BE2C (cell line): ENCODE results near the gene ADCY5.

Experiments used
- DNase-seq: peaks from one replicate; pipeline ENCODE4 v3.0.0-alpha.2; 2020
- H3K27me3 ChIP-seq: fragments of 250-450 bp; sonication (Bioruptor Pico); 2 replicates; pipeline ENCODE4 v1.5.1; 2020; ENCODE audit warnings: mild to moderate bottlenecking
- H3K36me3 ChIP-seq: fragments of 250-450 bp; sonication (Bioruptor Pico); 2 replicates; pipeline ENCODE4 v1.5.1; 2020; ENCODE audit warnings: mild to moderate bottlenecking
- H3K4me1 ChIP-seq: fragments of 250-450 bp; sonication (Bioruptor Pico); 2 replicates; pipeline ENCODE4 v1.5.1; 2020
- H3K4me3 ChIP-seq: 2 replicates; pipeline ENCODE4 v1.5.1; 2011; ENCODE audit warnings: low read depth, low read length
- H3K9me3 ChIP-seq: fragments of 250-450 bp; sonication (Bioruptor Pico); 2 replicates; pipeline ENCODE4 v1.5.1; 2020
- CTCF ChIP-seq: IDR thresholded peaks from 2 replicates; pipeline ENCODE4 v1.5.1; 2012; ENCODE audit warnings: mild to moderate bottlenecking, low read depth, low read length

The ADCY5 gene

GRCh38 chr3:123339302-123339701 is 109.6 kb downstream of the ADCY5 start:
- Histone ChIP-seq H3K36me3 (no peaks in the 10 kb centered on the region), H3K27me3 (no peaks in the 10 kb centered on the region), H3K4me1 (no peaks in the 10 kb centered on the region), H3K9me3 (no peaks in the 10 kb centered on the region), H3K4me3 (no peak overlapping the region)
- no peak for TF ChIP-seq CTCF
- DNase-seq = no peak

DNA sequence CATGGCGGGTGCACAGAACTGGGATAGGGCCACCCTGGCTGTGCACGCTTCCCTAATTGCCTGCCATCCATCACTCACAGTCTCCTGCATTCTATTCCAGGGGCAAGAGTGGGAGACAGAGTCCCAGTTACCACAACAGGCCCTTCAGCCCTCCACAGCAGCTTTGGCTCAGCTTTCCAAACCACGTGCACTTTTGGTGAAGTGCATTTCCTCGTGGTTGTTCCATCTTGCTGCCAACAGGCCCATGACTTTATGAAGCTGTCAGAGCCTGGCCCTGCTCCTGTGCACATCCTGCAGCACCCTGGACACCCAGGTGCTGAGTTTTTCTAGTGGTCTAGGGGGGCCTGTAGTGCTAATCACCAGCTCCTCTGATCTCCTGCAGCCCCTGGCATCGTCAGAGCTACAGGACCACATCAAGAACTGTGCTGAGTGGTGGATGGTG is 110.2 kb downstream of the ADCY5 start:
- Histone ChIP-seq H3K9me3 (no peaks in the 10 kb centered on the region), H3K4me1 (no peaks in the 10 kb centered on the region), H3K27me3 (no peaks in the 10 kb centered on the region), H3K36me3 (no peaks in the 10 kb centered on the region), H3K4me3 (no peak overlapping the region)
- TF ChIP-seq CTCF = no peak
- DNase-seq = no peak

DNA sequence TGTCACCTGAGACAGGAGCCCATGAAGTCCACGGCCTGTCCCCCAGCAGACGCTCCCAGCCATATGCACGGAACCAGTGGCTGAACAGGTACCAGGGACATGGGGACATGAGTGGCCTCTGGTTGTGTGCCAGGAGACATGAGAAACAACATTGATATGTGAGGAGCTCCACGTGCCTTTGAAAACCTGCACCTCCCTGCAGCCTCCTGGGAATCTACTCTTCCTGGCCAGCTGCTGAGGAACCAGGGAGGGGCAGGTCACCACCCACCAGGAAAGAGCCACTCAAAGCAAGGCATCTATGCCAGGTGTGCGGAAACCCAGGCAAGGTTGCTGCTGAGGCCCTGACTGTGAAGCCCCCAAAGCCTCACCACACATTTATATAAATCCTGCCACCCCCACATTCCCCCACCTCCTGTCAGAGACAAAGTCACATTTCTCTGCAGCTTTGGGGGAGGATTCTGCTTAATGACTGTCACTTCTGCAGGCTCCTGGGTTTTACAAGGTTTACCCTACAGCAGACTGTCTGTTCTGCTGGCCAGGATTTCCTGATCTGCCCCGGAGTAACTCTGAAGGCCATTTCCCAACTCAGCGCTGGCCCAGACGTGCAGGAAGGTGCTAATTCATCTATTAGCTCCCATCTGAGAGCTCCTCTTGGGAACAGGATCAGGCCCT is 110.8 kb downstream of the ADCY5 start:
- Histone ChIP-seq H3K27me3 (no peaks in the 10 kb centered on the region), H3K4me1 (no peaks in the 10 kb centered on the region), H3K9me3 (no peaks in the 10 kb centered on the region), H3K36me3 (no peaks in the 10 kb centered on the region), H3K4me3 (no peak overlapping the region)
- no peak for DNase-seq
- TF ChIP-seq CTCF = no peak

DNA sequence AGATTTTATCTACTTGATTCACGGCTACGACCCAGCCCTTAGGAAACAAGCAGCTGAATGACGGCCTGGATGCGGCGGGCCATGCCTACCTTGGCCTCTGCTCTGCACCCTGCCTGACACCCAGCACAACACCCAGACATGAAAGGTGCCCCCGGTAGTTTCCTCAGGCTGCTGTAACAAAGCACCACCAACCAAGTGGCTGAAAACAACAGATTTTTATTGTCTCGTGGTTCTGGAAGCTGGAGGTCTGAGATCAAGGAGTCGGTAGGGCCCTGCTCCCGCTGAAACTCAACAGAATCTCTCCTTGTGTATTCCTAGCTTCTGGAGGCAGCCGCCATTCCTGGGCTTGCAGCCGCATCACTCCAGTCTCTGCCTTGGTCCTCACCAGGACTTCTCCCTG is 111.7 kb downstream of the ADCY5 start:
- no peak for DNase-seq
- no peak overlapping the region for H3K4me3 ChIP-seq
- H3K27me3 ChIP-seq = no peaks in the 10 kb centered on the region
- no peak for TF ChIP-seq CTCF
- H3K36me3 ChIP-seq = no peaks in the 10 kb centered on the region
- H3K9me3 ChIP-seq = no peaks in the 10 kb centered on the region
- no peaks in the 10 kb centered on the region for H3K4me1 ChIP-seq

DNA sequence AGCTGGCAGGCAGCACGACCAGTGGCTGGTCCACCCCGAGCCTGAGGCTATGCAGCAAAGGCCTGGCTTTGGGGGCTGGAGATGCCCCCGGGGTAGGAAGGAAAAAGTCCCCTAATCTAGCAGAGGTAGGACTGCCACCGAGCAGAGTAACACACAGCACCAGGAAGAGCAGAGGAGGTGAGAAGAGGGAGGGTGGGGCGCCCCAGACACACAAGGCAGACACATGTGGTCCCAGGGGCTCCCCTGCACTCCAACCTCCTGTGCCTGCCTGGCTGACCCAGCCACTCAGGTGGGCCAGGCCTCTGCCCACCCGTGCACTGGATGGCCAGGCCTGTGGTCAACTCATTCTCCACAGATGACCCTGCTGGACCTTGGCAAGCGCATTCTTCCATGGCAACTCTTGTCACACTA is 112.4 kb downstream of the ADCY5 start:
- Histone ChIP-seq H3K9me3 (no peaks in the 10 kb centered on the region), H3K27me3 (no peaks in the 10 kb centered on the region), H3K36me3 (no peaks in the 10 kb centered on the region), H3K4me1 (no peaks in the 10 kb centered on the region), H3K4me3 (no peak overlapping the region)
- no peak for TF ChIP-seq CTCF
- DNase-seq = no peak

DNA sequence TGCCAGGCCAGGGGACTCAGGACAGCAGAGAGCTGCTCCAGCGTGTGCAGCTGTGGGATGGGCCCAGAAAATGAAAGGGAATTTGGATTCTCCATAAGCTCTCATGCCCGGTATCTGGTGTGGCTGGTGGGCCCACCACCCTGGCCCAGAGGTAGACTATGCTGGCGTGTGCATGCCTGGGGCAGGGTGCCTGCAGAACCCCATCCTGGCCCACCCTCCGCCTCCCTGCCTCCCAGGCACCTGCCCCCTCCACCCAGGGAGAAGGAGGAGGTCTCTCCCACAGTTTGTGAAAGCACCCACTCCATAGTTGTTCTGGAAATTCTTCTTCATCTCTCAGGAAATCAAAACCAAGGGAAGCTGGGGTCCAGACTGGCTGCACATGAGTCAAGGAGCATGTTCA is 112.9 kb downstream of the ADCY5 start:
- Histone ChIP-seq H3K9me3 (no peaks in the 10 kb centered on the region), H3K36me3 (no peaks in the 10 kb centered on the region), H3K4me1 (no peaks in the 10 kb centered on the region), H3K27me3 (no peaks in the 10 kb centered on the region), H3K4me3 (no peak overlapping the region)
- no peak for TF ChIP-seq CTCF
- no peak for DNase-seq
